ENCODE data around the gene PUS7. TPM values are rescaled to one million over a fixed set of nuclear protein-coding genes. Genes with fewer than 3 reads are reported as not detected.

PUS7 gene
- total RNA-seq, 1 experiment from 2014 or later, result 30.7 TPM

DNA sequence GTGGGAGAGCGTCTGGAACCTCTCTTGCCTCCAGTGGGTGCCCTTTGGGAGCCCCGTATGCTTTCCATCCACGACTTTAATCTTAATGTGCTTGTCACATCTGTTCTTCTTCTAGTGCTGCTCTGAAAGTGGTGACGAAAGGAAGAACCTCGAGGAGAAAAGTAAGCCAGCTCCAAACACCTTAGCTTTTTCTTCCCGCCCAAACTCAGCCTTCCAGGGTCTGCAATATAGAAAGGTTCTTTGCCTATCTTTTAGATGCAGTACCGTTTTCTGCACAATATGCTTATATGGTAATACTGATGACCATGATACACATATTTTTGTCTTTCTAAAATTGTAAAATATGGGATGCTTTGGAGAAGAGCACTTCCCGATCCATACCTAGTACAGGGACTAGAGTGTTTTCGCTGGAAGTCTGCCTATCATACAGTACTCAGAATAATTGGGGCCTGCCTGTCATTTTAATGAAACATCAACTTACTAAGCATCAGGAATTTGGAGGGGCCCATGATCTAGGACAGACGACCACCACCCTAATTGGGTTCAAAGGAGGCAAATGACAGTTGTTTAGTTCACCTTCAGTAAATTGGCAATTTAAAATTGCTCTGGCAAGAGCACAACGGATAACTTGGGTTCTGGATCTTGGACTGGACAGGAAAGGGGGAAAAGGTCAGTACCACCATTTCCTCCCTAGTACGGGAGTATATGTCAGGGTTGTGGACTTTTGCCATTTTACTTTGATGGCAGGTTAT, 10.8 kb upstream of the PUS7 start:
- H3K4me1 ChIP-seq (ENCODE audit: control insufficient read depth, insufficient read depth, low read length), result peaks cover 8% of the 10 kb centered on the region
- no peaks in the 10 kb centered on the region for H3K27me3 ChIP-seq (ENCODE audit: control insufficient read depth, insufficient read depth, low read length)
- in situ Hi-C loops (cut with HindIII; ENCODE audit: low pct_unique_long_range_greater_than_20kb, low sequenced_read_pairs) (no loop called here), intact Hi-C loops (cut with micrococcal nuclease; ENCODE audit: unreplicated experiment) (no loop called here)
- no peak for TF ChIP-seq TCF7L2 (IDR thresholded peaks at IDR 0.05; ENCODE audit: low read depth, low read length)
- no peak for TF ChIP-seq CTCF (IDR thresholded peaks at IDR 0.05)
- TF ChIP-seq POLR2AphosphoS5 (IDR thresholded peaks at IDR 0.05; ENCODE audit: low read depth, low read length), result no peak
- no peak for TF ChIP-seq SIN3A (IDR thresholded peaks at IDR 0.05; ENCODE audit: borderline replicate concordance, insufficient read depth, low read depth, low read length)
- no peak for TF ChIP-seq REST (IDR thresholded peaks at IDR 0.05; ENCODE audit: insufficient read depth in 1 of 2, low read depth in 2 of 2, low read length in 1 of 2)
- no peaks in the 10 kb centered on the region for H3K9me3 ChIP-seq (ENCODE audit: control insufficient read depth, insufficient read depth, low read depth, low read length)
- BruUV-seq (replicated peaks), result TSS peak; percentile 87
- ChIA-PET CTCF (interaction anchor here (1.3 kb wide), 1 partner anchor 49 kb away, joined by 4 read pairs; the partner anchor contains the start of gene EFCAB10), POLR2A (interaction anchor here (0.5 kb wide), 1 partner anchor 157 kb away, joined by 3 read pairs; no protein-coding TSS in a partner anchor)
- DNase-seq (ENCODE audit: low read depth, low spot score) (no peak), ATAC-seq (no peak)
- peak overlapping the region; percentile 89 to 95 for H3K4me3 ChIP-seq (ENCODE audit: low read depth in 2 of 2, low read length in 2 of 2)
- peak overlapping the region; percentile 90 for H3K27ac ChIP-seq (ENCODE audit: low read length)
- no peaks in the 10 kb centered on the region for H3K36me3 ChIP-seq (ENCODE audit: control insufficient read depth, insufficient read depth, low read length)

GRCh38 chr7:105531792-105532671, 10.0 kb upstream of the PUS7 start, which contains the start of gene RINT1:
RINT1 (plus strand) TSS chr7:105532201; CDS start chr7:105532316, 115 bp downstream.
- peak; percentile 100 for ATAC-seq
- peak within 1 kb of the TSS; percentile 89 to 95 for H3K4me3 ChIP-seq (ENCODE audit: low read depth in 2 of 2, low read length in 2 of 2)
- no peaks in the 10 kb centered on the region for H3K36me3 ChIP-seq (ENCODE audit: control insufficient read depth, insufficient read depth, low read length)
- no peaks in the 10 kb centered on the region for H3K27me3 ChIP-seq (ENCODE audit: control insufficient read depth, insufficient read depth, low read length)
- peak; percentile 82 for DNase-seq (ENCODE audit: low read depth, low spot score)
- H3K9me3 ChIP-seq (ENCODE audit: control insufficient read depth, insufficient read depth, low read depth, low read length), result no peaks in the 10 kb centered on the region
- H3K27ac ChIP-seq (ENCODE audit: low read length), result peak within 1 kb of the TSS; percentile 90
- BruUV-seq (replicated peaks), result no TSS peak
- TF ChIP-seq TCF7L2 (IDR thresholded peaks at IDR 0.05; ENCODE audit: low read depth, low read length) (peak; percentile 26; the same call in 1 of the 2 replicates), REST (IDR thresholded peaks at IDR 0.05; ENCODE audit: insufficient read depth in 1 of 2, low read depth in 2 of 2, low read length in 1 of 2) (no peak), CTCF (IDR thresholded peaks at IDR 0.05) (peak; percentile 96), POLR2AphosphoS5 (IDR thresholded peaks at IDR 0.05; ENCODE audit: low read depth, low read length) (peak; percentile 94), SIN3A (IDR thresholded peaks at IDR 0.05; ENCODE audit: borderline replicate concordance, insufficient read depth, low read depth, low read length) (0 out of 2 replicates have a peak, but pooled peaks have one; percentile 52)
- H3K4me1 ChIP-seq (ENCODE audit: control insufficient read depth, insufficient read depth, low read length), result peaks cover 8% of the 10 kb centered on the region
- ChIA-PET POLR2A (interaction anchor here (0.6 to 1.2 kb wide), 5 partner anchors 11 to 384 kb away, joined by 3 to 6 read pairs (median 5); no protein-coding TSS in a partner anchor), CTCF (interaction anchor here (0.6 to 1.3 kb wide), 7 partner anchors 8 to 440 kb away, joined by 3 to 5 read pairs (median 4); partner anchors contain the start of gene EFCAB10)
- intact Hi-C loops (cut with micrococcal nuclease; ENCODE audit: unreplicated experiment), result no loop called here
- in situ Hi-C loops (cut with HindIII; ENCODE audit: low pct_unique_long_range_greater_than_20kb, low sequenced_read_pairs), result no loop called here
